H1 (cell line): ENCODE data around the gene SMYD1. TPM values are rescaled to one million over a fixed set of nuclear protein-coding genes. Genes with fewer than 3 reads are reported as not detected.

Experiments
- CTCF ChIA-PET: fragments of 300-600 bp; sonication (Branson Sonifier 250); formaldehyde crosslinking; loops from one replicate; lab custom pipeline; 2021; ENCODE audit not compliant: partially characterized antibody; lab: Charles Lee
- POLR2A ChIA-PET: fragments of 300-600 bp; sonication (Branson Sonifier 250); formaldehyde crosslinking; loops from one replicate; lab custom pipeline; 2021; ENCODE audit warnings: inconsistent platforms; ENCODE audit not compliant: partially characterized antibody; lab: Charles Lee
- DNase-seq, 2 experiments: peaks; one replicate each; pipeline versions ENCODE4 v3.0.0 to v3.0.0-alpha.2; 2010 to 2022; ENCODE audit warnings: low spot score in 2 of 2, low read depth in 1 of 2, mixed read lengths in 1 of 2
- FAIRE-seq: peaks from 2 replicates; lab custom pipeline; 2011; peaks lifted over from hg19 to GRCh38; lab: Jason Lieb, UNC
- H2AFZ ChIP-seq: 2 replicates; pipeline ENCODE4 v1.8.1; 2012; ENCODE audit warnings: low read length, inconsistent platforms
- H2AK5ac ChIP-seq: 2 replicates; pipeline ENCODE4 v1.6.1; 2013; ENCODE audit warnings: low read depth, low read length
- H2BK120ac ChIP-seq: replicated peaks from 2 replicates; pipeline ENCODE3; 2013; ENCODE audit warnings: low read depth, low read length, inconsistent platforms
- H2BK12ac ChIP-seq: 2 replicates; pipeline ENCODE4 v1.6.1; 2013; ENCODE audit warnings: low read depth, low read length
- H2BK15ac ChIP-seq: 2 replicates; pipeline ENCODE4 v1.6.1; 2013; ENCODE audit warnings: low read length
- H2BK20ac ChIP-seq: 2 replicates; pipeline ENCODE4 v1.6.1; 2013; ENCODE audit warnings: low read length
- H2BK5ac ChIP-seq: 2 replicates; pipeline ENCODE4 v1.6.1; 2013; ENCODE audit warnings: low read depth, low read length
- H3K14ac ChIP-seq: 2 replicates; pipeline ENCODE4 v1.6.1; 2013; ENCODE audit warnings: inconsistent platforms; ENCODE audit not compliant: insufficient read length
- H3K18ac ChIP-seq: 2 replicates; pipeline ENCODE4 v1.6.1; 2013; ENCODE audit warnings: low read length; ENCODE audit errors: extremely low read depth
- H3K23ac ChIP-seq: 2 replicates; pipeline ENCODE4 v1.6.1; 2013; ENCODE audit warnings: inconsistent platforms; ENCODE audit not compliant: insufficient read length
- H3K23me2 ChIP-seq: 2 replicates; pipeline ENCODE4 v1.6.1; 2013; ENCODE audit warnings: low read depth, low read length
- H3K27ac ChIP-seq: 2 replicates; pipeline ENCODE4 v1.6.1; 2011; ENCODE audit warnings: low read depth, low read length, inconsistent platforms
- H3K27me3 ChIP-seq, 4 experiments: replicated peaks in 1 of 4; 1 replicate in 1 of 4; 2 replicates in 3 of 4; pipeline versions ENCODE4 v1.6.1 to v1.8.1; 2011 to 2013; ENCODE audit warnings: low read length in 3 of 4, mild to moderate bottlenecking in 3 of 4, inconsistent platforms in 2 of 4, mixed read lengths in 2 of 4, moderate library complexity in 1 of 4; ENCODE audit not compliant: control insufficient read depth in 3 of 4, insufficient read depth in 3 of 4; ENCODE audit errors: extremely low read depth in 1 of 4
- H3K36me3 ChIP-seq, 4 experiments: 2 replicates each; pipeline versions ENCODE4 v1.6.1 to v1.8.1; 2011 to 2013; ENCODE audit warnings: mild to moderate bottlenecking in 4 of 4, low read length in 3 of 4, moderate library complexity in 2 of 4, control low read depth in 1 of 4, inconsistent platforms in 1 of 4; ENCODE audit not compliant: insufficient read depth in 4 of 4, control insufficient read depth in 2 of 4
- H3K4ac ChIP-seq: replicated peaks from 2 replicates; pipeline ENCODE3; 2013; ENCODE audit warnings: low read length, low read depth, mixed read lengths, inconsistent platforms; ENCODE audit not compliant: insufficient read length
- H3K4me1 ChIP-seq, 4 experiments: replicated peaks in 1 of 4; 1 replicate in 1 of 4; 2 replicates in 3 of 4; pipeline versions ENCODE4 v1.6.1 to v1.8.1; 2011 to 2013; ENCODE audit warnings: low read length in 3 of 4, inconsistent platforms in 2 of 4, mixed read lengths in 1 of 4; ENCODE audit not compliant: insufficient read depth in 4 of 4, control insufficient read depth in 3 of 4
- H3K4me2 ChIP-seq, 2 experiments: 2 replicates each; pipeline versions ENCODE4 v1.6.1 to v1.8.1; 2011 to 2013; ENCODE audit warnings: low read depth in 2 of 2, low read length in 2 of 2, control low read depth in 1 of 2, inconsistent platforms in 1 of 2, mild to moderate bottlenecking in 1 of 2; ENCODE audit not compliant: insufficient read depth in 1 of 2
- H3K4me3 ChIP-seq, 4 experiments: fragments of 200-600, 300-600 bp in 1 of 4; sonication (generic), shearing (Covaris generic), sonication (Bioruptor Twin) in 1 of 4; 2 replicates each; pipeline versions ENCODE4 v1.5.1 to v1.8.1; 2011 to 2016; ENCODE audit warnings: low read length in 4 of 4, low read depth in 3 of 4, control low read depth in 2 of 4, inconsistent platforms in 2 of 4, mild to moderate bottlenecking in 2 of 4, mixed read lengths in 1 of 4, moderate library complexity in 1 of 4; ENCODE audit not compliant: insufficient read depth in 2 of 4; ENCODE audit errors: extremely low read depth in 1 of 4
- H3K56ac ChIP-seq: replicated peaks from 2 replicates; pipeline ENCODE3; 2013; ENCODE audit warnings: low read depth, mild to moderate bottlenecking, mixed read lengths, low read length, inconsistent platforms; ENCODE audit not compliant: insufficient read length
- H3K79me1 ChIP-seq: 2 replicates; pipeline ENCODE4 v1.6.1; 2013; ENCODE audit warnings: low read depth, low read length, control low read depth
- H3K79me2 ChIP-seq, 2 experiments: 2 replicates each; pipeline versions ENCODE4 v1.6.1 to v1.8.1; 2012 to 2013; ENCODE audit warnings: low read length in 2 of 2, mild to moderate bottlenecking in 2 of 2, inconsistent platforms in 1 of 2; ENCODE audit not compliant: insufficient read depth in 2 of 2, control insufficient read depth in 1 of 2
- H3K9ac ChIP-seq, 4 experiments: replicated peaks in 1 of 4; 1 replicate in 1 of 4; 2 replicates in 3 of 4; pipeline versions ENCODE4 v1.6.1 to v1.8.1; 2011 to 2013; ENCODE audit warnings: low read depth in 3 of 4, low read length in 3 of 4, control low read depth in 2 of 4, mild to moderate bottlenecking in 2 of 4, moderate library complexity in 2 of 4, inconsistent platforms in 1 of 4; ENCODE audit errors: extremely low read depth in 1 of 4
- H3K9me3 ChIP-seq, 2 experiments: 2 replicates each; pipeline versions ENCODE4 v1.6.1 to v1.8.1; 2012 to 2013; ENCODE audit warnings: mild to moderate bottlenecking in 2 of 2, moderate library complexity in 2 of 2, control low read depth in 1 of 2, inconsistent platforms in 1 of 2, low read depth in 1 of 2, low read length in 1 of 2, mixed read lengths in 1 of 2; ENCODE audit not compliant: insufficient read depth in 2 of 2
- H4K20me1 ChIP-seq, 2 experiments: replicated peaks in 1 of 2; 2 replicates each; pipeline versions ENCODE3 to v1.8.1; 2011 to 2013; ENCODE audit warnings: inconsistent platforms in 2 of 2, low read length in 2 of 2, mild to moderate bottlenecking in 1 of 2; ENCODE audit not compliant: insufficient read depth in 2 of 2, control insufficient read depth in 1 of 2
- H4K5ac ChIP-seq: 2 replicates; pipeline ENCODE4 v1.6.1; 2013; ENCODE audit warnings: low read length, low read depth, mixed read lengths, inconsistent platforms; ENCODE audit not compliant: insufficient read length
- H4K8ac ChIP-seq: 2 replicates; pipeline ENCODE4 v1.8.0; 2013; ENCODE audit warnings: mild to moderate bottlenecking, moderate library complexity, low read length, inconsistent platforms; ENCODE audit not compliant: insufficient read depth; ENCODE audit errors: extremely low read depth
- H4K91ac ChIP-seq: replicated peaks from 2 replicates; pipeline ENCODE3; 2013; ENCODE audit warnings: low read length, mixed read lengths, inconsistent platforms; ENCODE audit not compliant: insufficient read length
- GABPA ChIP-seq: IDR thresholded peaks from 2 replicates; pipeline ENCODE4 v1.6.1; 2011; ENCODE audit warnings: mild to moderate bottlenecking, low read length, moderate library complexity, borderline replicate concordance; ENCODE audit not compliant: insufficient read depth
- POLR2A ChIP-seq, 2 experiments: IDR thresholded peaks; 1 replicate in 1 of 2; 2 replicates in 1 of 2; pipeline ENCODE4 v1.6.1; 2011; ENCODE audit warnings: low read depth in 2 of 2, low read length in 2 of 2, mild to moderate bottlenecking in 2 of 2; ENCODE audit errors: control extremely low read depth in 1 of 2
- POLR2AphosphoS5 ChIP-seq: IDR thresholded peaks from 2 replicates; pipeline ENCODE4 v1.6.1; 2011; ENCODE audit warnings: low read depth, low read length
- RAD21 ChIP-seq, 2 experiments: IDR thresholded peaks in 1 of 2; conservative IDR thresholded peaks in 1 of 2; 2 replicates each; pipeline ENCODE4 v1.6.1; 2011; ENCODE audit warnings: low read depth in 2 of 2, low read length in 2 of 2, improper control_type of control experiment in 1 of 2, inconsistent platforms in 1 of 2, mild to moderate bottlenecking in 1 of 2, moderate library complexity in 1 of 2
- RBBP5 ChIP-seq: IDR thresholded peaks from 2 replicates; pipeline ENCODE4 v1.7.1; 2012; ENCODE audit warnings: low read depth, mild to moderate bottlenecking, inconsistent platforms, low read length, moderate library complexity, borderline replicate concordance
- SAP30 ChIP-seq: fragments of 300-600 bp; sonication (generic); IDR thresholded peaks from 2 replicates; pipeline ENCODE4 v1.7.1; 2012; ENCODE audit warnings: low read length, moderate library complexity, mild to moderate bottlenecking, inconsistent platforms; ENCODE audit not compliant: insufficient read depth, insufficient replicate concordance
- SUZ12 ChIP-seq: fragments of 200-600 bp; sonication (generic); IDR thresholded peaks from 2 replicates; pipeline ENCODE4 v1.6.1; 2012; ENCODE audit warnings: mild to moderate bottlenecking, inconsistent platforms, low read length, moderate library complexity, mixed read lengths
- WGBS, 2 experiments: shearing (Covaris generic) in 1 of 2; methylation state at CpG; one replicate each; pipeline versions ENCODE4 v1.1.6 to v1.1.7; 2013 to 2015; ENCODE audit warnings: low lambda C conversion rate in 2 of 2, mixed read lengths in 2 of 2, inconsistent platforms in 1 of 2, low coverage in 1 of 2, missing lambda C conversion rate in 1 of 2; ENCODE audit not compliant: insufficient replicate concordance in 2 of 2, insufficient coverage in 1 of 2, insufficient read length in 1 of 2; ENCODE audit errors: extremely low coverage in 1 of 2, missing lambda C conversion rate in 1 of 2; 5-methylcytosine and 5-hydroxymethylcytosine counted together
- polyA plus RNA-seq, 7 experiments: library from polyadenylated mRNA; depleted of rRNA in 3 of 7; stranded (reverse) in 5 of 7; unstranded in 2 of 7; fragments of >200 nt in 5 of 7; fragments of 200-250 nt in 2 of 7; gene quantifications; 1 replicate in 5 of 7; 2 replicates in 1 of 7; 4 replicates in 1 of 7; pipeline versions ENCODE4 v1.2.1 to v1.2.3, GENCODE V29; 2011 to 2013; ENCODE audit warnings: missing spikeins in 2 of 7, mixed read lengths in 2 of 7
- total RNA-seq: library from RNA; stranded (reverse); fragmentation: NEBNext Ultra II Directional; extraction: Animal tissue kit (Norgen Biotek cat#: 25700); gene quantifications from 2 replicates; pipeline ENCODE4 v1.2.1, GENCODE V29; 2021
- TF ChIP-seq, protein P1 (sequence below): IDR thresholded peaks from 2 replicates; pipeline ENCODE4 v1.6.1; 2012; ENCODE audit warnings: inconsistent platforms

Gene SMYD1
- total and polyA plus RNA-seq, 2 of the 8 experiments (the other 6 are each of a cell fraction or from before 2014, with no cell fraction given) = 0.06 TPM; not detected in 1

- H3K79me2 ChIP-seq = no peaks in the 10 kb centered on the region
- no peak for DNase-seq
- H4K20me1 ChIP-seq = no peaks in the 10 kb centered on the region
- peaks cover 0 to 4% (median 2%) of the 10 kb centered on the region in 4 experiments; a peak in 3 of 7 replicates for H3K4me1 ChIP-seq
- no peak overlapping the region for H2BK120ac ChIP-seq
- no peaks in the 10 kb centered on the region for H3K79me1 ChIP-seq
- no peak overlapping the region for H3K9ac ChIP-seq
- H3K4ac ChIP-seq = no peak overlapping the region
- H3K14ac ChIP-seq = no peak overlapping the region
- no peaks in the 10 kb centered on the region for H3K23me2 ChIP-seq
- no peak overlapping the region for H3K56ac ChIP-seq
- ChIA-PET POLR2A (interaction anchor here (0.7 kb wide), 1 partner anchor 40 kb away, joined by 4 read pairs; no protein-coding TSS in a partner anchor), CTCF (interaction anchor here (1.0 to 1.7 kb wide), 3 partner anchors 23 to 70 kb away, joined by 3 to 6 read pairs (median 4); partner anchors contain the start of gene SMYD1)
- H3K4me3 ChIP-seq = no peak overlapping the region
- FAIRE-seq = no peak
- H3K36me3 ChIP-seq = no peaks in the 10 kb centered on the region
- no peak overlapping the region for H3K27ac ChIP-seq
- H3K4me2 ChIP-seq = no peak overlapping the region
- no peak overlapping the region for H2AK5ac ChIP-seq
- no peak overlapping the region for H2BK12ac ChIP-seq
- H2BK15ac ChIP-seq = no peak overlapping the region
- no peak overlapping the region for H2BK5ac ChIP-seq
- no peak overlapping the region for H4K8ac ChIP-seq
- TF ChIP-seq GABPA (no peak), RAD21 (IDR thresholded peaks at IDR 0.05 in 1 of 2, conservative IDR thresholded peaks at IDR 0.05 in 1 of 2; ENCODE audit: low read depth in 2 of 2, low read length in 2 of 2) (no peak), POLR2A (IDR thresholded peaks at IDR 0.05; ENCODE audit: control extremely low read depth in 1 of 2, low read depth in 2 of 2, low read length in 2 of 2) (no peak), SAP30 (no peak), POLR2AphosphoS5 (no peak), SUZ12 (no peak), RBBP5 (no peak)
- TF ChIP-seq, protein P1, sequence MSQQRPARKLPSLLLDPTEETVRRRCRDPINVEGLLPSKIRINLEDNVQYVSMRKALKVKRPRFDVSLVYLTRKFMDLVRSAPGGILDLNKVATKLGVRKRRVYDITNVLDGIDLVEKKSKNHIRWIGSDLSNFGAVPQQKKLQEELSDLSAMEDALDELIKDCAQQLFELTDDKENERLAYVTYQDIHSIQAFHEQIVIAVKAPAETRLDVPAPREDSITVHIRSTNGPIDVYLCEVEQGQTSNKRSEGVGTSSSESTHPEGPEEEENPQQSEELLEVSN = no peak
- H4K5ac ChIP-seq = no peak overlapping the region
- 84% methylated on average over 8 of the region's 8 CpGs; no CpG with 5 or more reads in 1 of the 2 experiments for WGBS, 2 experiments
- no peak overlapping the region for H3K18ac ChIP-seq
- H3K9me3 ChIP-seq = no peaks in the 10 kb centered on the region
- H3K27me3 ChIP-seq = no peaks in the 10 kb centered on the region
- no peak overlapping the region for H2BK20ac ChIP-seq
- H4K91ac ChIP-seq = no peak overlapping the region
- no peak overlapping the region for H2AFZ ChIP-seq
- H3K23ac ChIP-seq = no peak overlapping the region
Observed at GRCh38 chr2:88090446-88091283, 23.0 kb downstream of the SMYD1 start.
